H9 (cell line): ENCODE measurements around the gene DAPK1. TPM values are rescaled to one million over a fixed set of nuclear protein-coding genes. Genes with fewer than 3 reads are reported as not detected.

Experiments
- DNase-seq: peaks from one replicate; pipeline ENCODE4 v3.0.0-alpha.2; 2017
- H2AFZ ChIP-seq: one replicate; pipeline ENCODE4 v1.6.1; 2013; ENCODE audit warnings: mild to moderate bottlenecking, low read length, control low read depth, moderate library complexity
- H2AK5ac ChIP-seq: 2 replicates; pipeline ENCODE4 v1.6.1; 2013; ENCODE audit warnings: low read length, control low read depth, mixed read lengths; ENCODE audit not compliant: insufficient read length
- H2BK120ac ChIP-seq: one replicate; pipeline ENCODE4 v1.6.1; 2013; ENCODE audit warnings: low read depth, mild to moderate bottlenecking, low read length, control low read depth, inconsistent platforms; ENCODE audit not compliant: poor library complexity, severe bottlenecking
- H2BK12ac ChIP-seq: 2 replicates; pipeline ENCODE4 v1.6.1; 2013; ENCODE audit warnings: low read length, control low read depth, mixed read lengths, low read depth; ENCODE audit not compliant: insufficient read length
- H2BK15ac ChIP-seq: 2 replicates; pipeline ENCODE4 v1.6.1; 2013; ENCODE audit warnings: low read depth, low read length, control low read depth
- H2BK20ac ChIP-seq: one replicate; pipeline ENCODE4 v1.6.1; 2013; ENCODE audit warnings: low read depth, mild to moderate bottlenecking, low read length, control low read depth, inconsistent platforms; ENCODE audit not compliant: poor library complexity, severe bottlenecking
- H2BK5ac ChIP-seq: 2 replicates; pipeline ENCODE4 v1.6.1; 2013; ENCODE audit warnings: low read length, control low read depth, mixed read lengths; ENCODE audit not compliant: insufficient read length
- H3K14ac ChIP-seq: 2 replicates; pipeline ENCODE4 v1.6.1; 2013; ENCODE audit warnings: low read length, control low read depth; ENCODE audit not compliant: insufficient read depth
- H3K18ac ChIP-seq: 2 replicates; pipeline ENCODE4 v1.6.1; 2013; ENCODE audit warnings: low read depth, mild to moderate bottlenecking, mixed read lengths, low read length, control low read depth; ENCODE audit not compliant: insufficient read length
- H3K23ac ChIP-seq: 2 replicates; pipeline ENCODE4 v1.6.1; 2013; ENCODE audit warnings: low read length, control low read depth, mixed read lengths, low read depth; ENCODE audit not compliant: insufficient read length
- H3K23me2 ChIP-seq: 2 replicates; pipeline ENCODE4 v1.6.1; 2013; ENCODE audit warnings: low read depth, mild to moderate bottlenecking, mixed read lengths, low read length, control low read depth; ENCODE audit not compliant: insufficient read length, poor library complexity, severe bottlenecking
- H3K27ac ChIP-seq: 2 replicates; pipeline ENCODE4 v1.5.1; 2013; ENCODE audit warnings: low read length, control low read depth, mixed read lengths, low read depth; ENCODE audit not compliant: insufficient read length
- H3K27me3 ChIP-seq: 2 replicates; pipeline ENCODE4 v1.6.1; 2013; ENCODE audit warnings: low read length, control low read depth, inconsistent platforms; ENCODE audit not compliant: insufficient read depth
- H3K4ac ChIP-seq: 2 replicates; pipeline ENCODE4 v1.6.1; 2013; ENCODE audit warnings: low read depth, mild to moderate bottlenecking, control low read depth, inconsistent platforms, low read length, moderate library complexity
- H3K4me1 ChIP-seq: 2 replicates; pipeline ENCODE4 v1.6.1; 2013; ENCODE audit warnings: low read length, control low read depth, inconsistent platforms; ENCODE audit not compliant: insufficient read depth
- H3K4me2 ChIP-seq: 2 replicates; pipeline ENCODE4 v1.6.1; 2013; ENCODE audit warnings: low read length, control low read depth, mixed read lengths; ENCODE audit not compliant: insufficient read length, insufficient read depth
- H3K56ac ChIP-seq: 2 replicates; pipeline ENCODE4 v1.6.1; 2013; ENCODE audit warnings: low read depth, mild to moderate bottlenecking, mixed read lengths, low read length, control low read depth; ENCODE audit not compliant: insufficient read length
- H3K79me1 ChIP-seq: 2 replicates; pipeline ENCODE4 v1.6.1; 2013; ENCODE audit warnings: low read depth, mild to moderate bottlenecking, moderate library complexity, low read length, control low read depth, inconsistent platforms; ENCODE audit not compliant: insufficient read depth, poor library complexity, severe bottlenecking
- H3K79me2 ChIP-seq: 2 replicates; pipeline ENCODE4 v1.6.1; 2013; ENCODE audit warnings: low read length, control low read depth, inconsistent platforms; ENCODE audit not compliant: insufficient read depth
- H3K9ac ChIP-seq: 2 replicates; pipeline ENCODE4 v1.6.1; 2013; ENCODE audit warnings: low read length, control low read depth, mixed read lengths; ENCODE audit not compliant: insufficient read length; ENCODE audit errors: extremely low read depth
- H3K9me3 ChIP-seq: one replicate; pipeline ENCODE4 v1.6.1; 2013; ENCODE audit warnings: low read depth, low read length, inconsistent platforms; ENCODE audit not compliant: control insufficient read depth
- H3T11ph ChIP-seq: one replicate; pipeline ENCODE4 v1.6.1; 2013; ENCODE audit warnings: mild to moderate bottlenecking, low read length, control low read depth, inconsistent platforms
- H4K20me1 ChIP-seq: one replicate; pipeline ENCODE4 v1.6.1; 2013; ENCODE audit not compliant: control insufficient read depth, insufficient read length, insufficient read depth
- H4K5ac ChIP-seq: 2 replicates; pipeline ENCODE4 v1.6.1; 2013; ENCODE audit warnings: low read depth, mild to moderate bottlenecking, mixed read lengths, low read length, control low read depth; ENCODE audit not compliant: insufficient read length
- H4K8ac ChIP-seq: replicated peaks from 2 replicates; pipeline ENCODE4 v1.6.1; 2013; ENCODE audit warnings: low read length, control low read depth, mixed read lengths, low read depth; ENCODE audit not compliant: insufficient read length
- H4K91ac ChIP-seq: 2 replicates; pipeline ENCODE4 v1.6.1; 2013; ENCODE audit warnings: low read depth, mild to moderate bottlenecking, moderate library complexity, mixed read lengths, low read length, control low read depth; ENCODE audit not compliant: insufficient read length
- H3K27ac Mint-ChIP-seq, 3 experiments: 2 replicates in 2 of 3; 3 replicates in 1 of 3; pipeline ENCODE4 v1.8.0; 2020 to 2021; ENCODE audit warnings: mixed read lengths in 3 of 3, mild to moderate bottlenecking in 1 of 3, moderate library complexity in 1 of 3
- H3K27me3 Mint-ChIP-seq: 2 replicates; pipeline ENCODE4 v1.8.0; 2021; ENCODE audit warnings: low read depth, mild to moderate bottlenecking, moderate library complexity, mixed read lengths
- H3K36me3 Mint-ChIP-seq, 3 experiments: 2 replicates in 2 of 3; 3 replicates in 1 of 3; pipeline ENCODE4 v1.8.0; 2020 to 2021; ENCODE audit warnings: low read depth in 3 of 3, mixed read lengths in 3 of 3; ENCODE audit not compliant: insufficient read depth in 1 of 3
- H3K4me1 Mint-ChIP-seq, 2 experiments: 2 replicates each; pipeline ENCODE4 v1.8.0; 2020; ENCODE audit warnings: mixed read lengths in 2 of 2
- H3K4me3 Mint-ChIP-seq, 2 experiments: 2 replicates in 1 of 2; 3 replicates in 1 of 2; pipeline ENCODE4 v1.8.0; 2020 to 2021; ENCODE audit warnings: mild to moderate bottlenecking in 2 of 2, mixed read lengths in 2 of 2, moderate library complexity in 1 of 2
- H3K9me3 Mint-ChIP-seq, 2 experiments: 2 replicates in 1 of 2; 3 replicates in 1 of 2; pipeline ENCODE4 v1.8.0; 2020; ENCODE audit warnings: mild to moderate bottlenecking in 2 of 2, mixed read lengths in 2 of 2, moderate library complexity in 1 of 2
- CTCF ChIP-seq: fragments of 200-600 bp; sonication (generic); conservative IDR thresholded peaks from 3 replicates; pipeline ENCODE4 v1.8.0; 2021; ENCODE audit warnings: antibody characterized with exemption, mild to moderate bottlenecking
- WGBS: extraction: QIAGEN DNeasy Blood & Tissue Kit; methylation state at CpG from one replicate; pipeline ENCODE4 v1.1.7; 2013; ENCODE audit warnings: missing lambda C conversion rate, low lambda C conversion rate, mixed read lengths; ENCODE audit not compliant: insufficient read length; ENCODE audit errors: extremely low coverage; 5-methylcytosine and 5-hydroxymethylcytosine counted together
- total RNA-seq: library from RNA; stranded (reverse); gene quantifications from 2 replicates; pipeline ENCODE4 v1.2.1, GENCODE V29; 2021

Gene DAPK1
- total RNA-seq, 1 experiment from 2014 or later, result 79.4 TPM

GRCh38 chr9:87717456-87717855 lies 219.8 kb downstream of the DAPK1 start:
- Histone ChIP-seq H3K4me2 (no peak overlapping the region), H2BK5ac (no peak overlapping the region), H2BK120ac (no peak overlapping the region), H2AFZ (no peak overlapping the region), H3K27me3 (no peaks in the 10 kb centered on the region), H3K4me1 (no peaks in the 10 kb centered on the region), H3K14ac (no peak overlapping the region), H3K56ac (no peak overlapping the region), H3K27ac (no peak overlapping the region), H2BK20ac (no peak overlapping the region), H3K9me3 (no peaks in the 10 kb centered on the region), H2BK15ac (no peak overlapping the region), H3K4ac (no peak overlapping the region), H3K23me2 (no peaks in the 10 kb centered on the region), H2AK5ac (no peak overlapping the region), H4K8ac (no peak overlapping the region), H3K18ac (no peak overlapping the region), H3K79me2 (no peaks in the 10 kb centered on the region), H3K79me1 (no peaks in the 10 kb centered on the region), H3K9ac (no peak overlapping the region), H3K23ac (no peak overlapping the region), H4K20me1 (no peaks in the 10 kb centered on the region), H3T11ph (no peak overlapping the region), H2BK12ac (no peak overlapping the region), H4K91ac (no peak overlapping the region), H4K5ac (no peak overlapping the region)
- H3K9me3 Mint-ChIP-seq, result no peaks in the 10 kb centered on the region
- no peak for DNase-seq
- H3K27me3 Mint-ChIP-seq, result peaks cover 21% of the 10 kb centered on the region
- TF ChIP-seq CTCF, result no peak
- WGBS, result no CpG with 5 or more reads among the region's 1 CpG
- H3K36me3 Mint-ChIP-seq, result no peaks in the 10 kb centered on the region
- H3K4me1 Mint-ChIP-seq, result 0 out of 4 replicates have a peak, but pooled peaks cover 0 to 2% of the 10 kb centered on the region in 2 experiments
- peak overlapping the region in 1 of 3 experiments; percentile 31; a peak in 1 of 7 replicates for H3K27ac Mint-ChIP-seq
- H3K4me3 Mint-ChIP-seq, result no peak overlapping the region
